Parathyroid adenoma (tissue), 2 donors: Measurements from ENCODE around the gene GRIA1.

Experiments used
- H2AFZ ChIP-seq: fragments of 300-600 bp; sonication (generic); one replicate; pipeline ENCODE4 v1.7.0; 2017; ENCODE audit warnings: antibody characterized with exemption, mild to moderate bottlenecking
- H3K27ac ChIP-seq: fragments of 300-600 bp; sonication (generic); one replicate; pipeline ENCODE4 v1.7.0; 2017
- H3K27me3 ChIP-seq: fragments of 300-600 bp; sonication (generic); one replicate; pipeline ENCODE4 v1.7.0; 2017; ENCODE audit warnings: low read length; ENCODE audit not compliant: control insufficient read depth, insufficient read depth
- H3K36me3 ChIP-seq: fragments of 300-600 bp; sonication (generic); one replicate; pipeline ENCODE4 v1.7.0; 2017; ENCODE audit warnings: low read length; ENCODE audit not compliant: control insufficient read depth, insufficient read depth
- H3K4me1 ChIP-seq: fragments of 300-600 bp; sonication (generic); one replicate; pipeline ENCODE4 v1.7.0; 2017; ENCODE audit warnings: control low read depth
- H3K4me2 ChIP-seq: fragments of 300-600 bp; sonication (generic); one replicate; pipeline ENCODE4 v1.7.0; 2017; ENCODE audit warnings: low read length
- H3K4me3 ChIP-seq: fragments of 300-600 bp; sonication (generic); one replicate; pipeline ENCODE4 v1.7.0; 2017; ENCODE audit warnings: low read depth, low read length
- H3K79me2 ChIP-seq: fragments of 300-600 bp; sonication (generic); one replicate; pipeline ENCODE4 v1.7.0; 2017; ENCODE audit warnings: control low read depth
- H3K9ac ChIP-seq: fragments of 300-600 bp; sonication (generic); one replicate; pipeline ENCODE4 v1.7.0; 2017; ENCODE audit warnings: mild to moderate bottlenecking
- H3K9me3 ChIP-seq: fragments of 300-600 bp; sonication (generic); one replicate; pipeline ENCODE4 v1.7.0; 2017; ENCODE audit warnings: low read length; ENCODE audit not compliant: control insufficient read depth
- TF ChIP-seq, protein P1 (sequence below): fragments of 300-600 bp; sonication (generic); IDR thresholded peaks from one replicate; pipeline ENCODE4 v1.7.0; 2017; ENCODE audit warnings: antibody characterized with exemption, mild to moderate bottlenecking
- donor health status: primary hyperparathyroidism.

The GRIA1 gene

DNA sequence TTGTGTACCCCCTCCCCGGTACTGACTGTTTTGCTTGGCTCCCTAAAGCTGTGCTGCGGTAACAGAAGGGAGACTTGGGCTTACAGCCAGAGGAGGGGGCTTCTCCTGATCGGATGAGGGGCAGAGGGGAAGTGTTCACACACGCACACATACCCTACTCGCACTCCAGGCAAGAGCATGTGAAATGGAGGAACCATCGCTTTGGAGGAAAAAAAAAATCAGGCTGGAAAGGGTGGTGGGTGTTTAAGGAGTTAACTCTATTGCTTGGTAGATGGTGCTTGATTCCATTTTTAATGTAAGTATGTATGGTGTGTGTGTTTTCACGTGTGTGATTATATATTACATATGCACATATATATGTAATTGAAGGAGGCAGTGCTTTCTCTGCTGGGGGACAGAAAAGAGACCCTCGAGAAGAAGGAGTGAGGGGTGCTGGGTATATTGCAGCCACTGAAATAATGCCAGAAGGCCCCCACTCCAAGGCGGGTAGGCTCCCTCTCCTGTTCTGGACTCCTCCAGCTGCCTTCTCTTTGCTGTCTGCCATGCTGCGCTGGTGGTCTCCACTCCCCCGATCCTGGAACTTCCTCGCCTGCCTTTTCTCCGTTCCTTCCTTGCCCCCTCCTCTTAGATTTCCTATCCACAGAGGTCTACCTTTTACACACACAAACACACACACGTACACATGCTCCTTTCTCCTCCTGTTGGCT, 721 bp downstream of the GRIA1 start:
- no peak overlapping the region for H3K4me3 ChIP-seq
- H3K27me3 ChIP-seq, result no peaks in the 10 kb centered on the region
- H3K4me1 ChIP-seq, result no peaks in the 10 kb centered on the region
- H3K9ac ChIP-seq, result no peak overlapping the region
- no peak overlapping the region for H2AFZ ChIP-seq
- TF ChIP-seq, protein P1, sequence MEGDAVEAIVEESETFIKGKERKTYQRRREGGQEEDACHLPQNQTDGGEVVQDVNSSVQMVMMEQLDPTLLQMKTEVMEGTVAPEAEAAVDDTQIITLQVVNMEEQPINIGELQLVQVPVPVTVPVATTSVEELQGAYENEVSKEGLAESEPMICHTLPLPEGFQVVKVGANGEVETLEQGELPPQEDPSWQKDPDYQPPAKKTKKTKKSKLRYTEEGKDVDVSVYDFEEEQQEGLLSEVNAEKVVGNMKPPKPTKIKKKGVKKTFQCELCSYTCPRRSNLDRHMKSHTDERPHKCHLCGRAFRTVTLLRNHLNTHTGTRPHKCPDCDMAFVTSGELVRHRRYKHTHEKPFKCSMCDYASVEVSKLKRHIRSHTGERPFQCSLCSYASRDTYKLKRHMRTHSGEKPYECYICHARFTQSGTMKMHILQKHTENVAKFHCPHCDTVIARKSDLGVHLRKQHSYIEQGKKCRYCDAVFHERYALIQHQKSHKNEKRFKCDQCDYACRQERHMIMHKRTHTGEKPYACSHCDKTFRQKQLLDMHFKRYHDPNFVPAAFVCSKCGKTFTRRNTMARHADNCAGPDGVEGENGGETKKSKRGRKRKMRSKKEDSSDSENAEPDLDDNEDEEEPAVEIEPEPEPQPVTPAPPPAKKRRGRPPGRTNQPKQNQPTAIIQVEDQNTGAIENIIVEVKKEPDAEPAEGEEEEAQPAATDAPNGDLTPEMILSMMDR, result no peak
- no peak overlapping the region for H3K27ac ChIP-seq
- H3K36me3 ChIP-seq, result no peaks in the 10 kb centered on the region
- no peak overlapping the region for H3K4me2 ChIP-seq
- no peaks in the 10 kb centered on the region for H3K9me3 ChIP-seq
- no peaks in the 10 kb centered on the region for H3K79me2 ChIP-seq

DNA sequence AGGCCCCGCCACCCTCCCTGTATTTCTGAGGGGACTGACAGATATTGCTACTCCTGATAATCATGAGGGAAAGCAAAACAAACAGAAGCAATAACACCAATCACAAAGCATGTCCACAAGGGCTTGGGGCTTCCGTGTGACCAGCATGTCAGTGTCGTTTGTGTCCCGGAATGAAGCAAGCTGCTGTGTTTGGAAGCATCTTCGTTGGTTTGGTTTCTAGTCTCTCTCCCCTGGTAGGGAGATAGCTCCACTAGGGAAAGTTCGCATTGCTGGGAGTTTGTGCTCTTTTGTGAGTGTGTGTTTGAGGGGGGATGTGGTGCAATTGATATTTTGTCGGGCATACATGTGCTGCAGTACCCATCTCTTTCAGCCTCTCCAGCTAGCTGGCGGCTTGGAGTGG, 1.4 kb downstream of the GRIA1 start:
- TF ChIP-seq, protein P1, result no peak
- H3K9ac ChIP-seq, result no peak overlapping the region

DNA sequence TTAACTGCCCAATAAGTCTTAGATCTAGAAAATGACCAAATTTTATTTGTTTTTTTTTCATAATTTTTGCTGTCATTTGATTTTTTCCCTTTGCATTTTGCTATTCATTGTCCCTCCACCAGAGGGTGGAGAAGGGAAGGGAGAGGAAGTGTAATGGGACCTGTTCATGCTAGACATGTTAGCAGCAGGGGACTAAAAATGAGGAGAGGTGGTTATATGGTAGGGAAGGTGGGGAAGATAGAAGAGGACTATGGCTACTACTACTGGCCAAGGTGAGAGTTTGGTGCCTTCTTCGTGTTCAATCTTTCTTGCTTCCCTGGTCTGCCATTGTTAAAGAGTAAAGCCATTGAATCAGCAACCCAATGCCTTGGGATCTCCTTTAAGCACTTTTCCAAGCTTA, 6.4 kb downstream of the GRIA1 start:
- Histone ChIP-seq H3K4me3 (no peak overlapping the region), H3K79me2 (no peaks in the 10 kb centered on the region), H3K27ac (no peak overlapping the region), H2AFZ (no peak overlapping the region), H3K4me2 (no peak overlapping the region), H3K36me3 (no peaks in the 10 kb centered on the region), H3K9me3 (no peaks in the 10 kb centered on the region), H3K4me1 (no peaks in the 10 kb centered on the region), H3K9ac (no peak overlapping the region), H3K27me3 (no peaks in the 10 kb centered on the region)
- TF ChIP-seq, protein P1, result peak; percentile 31

More for the DNA sequence above, 1.4 kb downstream of the GRIA1 start:
- H3K36me3 ChIP-seq, result no peaks in the 10 kb centered on the region
- no peak overlapping the region for H3K4me3 ChIP-seq
- no peaks in the 10 kb centered on the region for H3K9me3 ChIP-seq
- H3K4me1 ChIP-seq, result no peaks in the 10 kb centered on the region
- H3K79me2 ChIP-seq, result no peaks in the 10 kb centered on the region
- no peaks in the 10 kb centered on the region for H3K27me3 ChIP-seq
- no peak overlapping the region for H3K4me2 ChIP-seq
- no peak overlapping the region for H3K27ac ChIP-seq
- H2AFZ ChIP-seq, result no peak overlapping the region

DNA sequence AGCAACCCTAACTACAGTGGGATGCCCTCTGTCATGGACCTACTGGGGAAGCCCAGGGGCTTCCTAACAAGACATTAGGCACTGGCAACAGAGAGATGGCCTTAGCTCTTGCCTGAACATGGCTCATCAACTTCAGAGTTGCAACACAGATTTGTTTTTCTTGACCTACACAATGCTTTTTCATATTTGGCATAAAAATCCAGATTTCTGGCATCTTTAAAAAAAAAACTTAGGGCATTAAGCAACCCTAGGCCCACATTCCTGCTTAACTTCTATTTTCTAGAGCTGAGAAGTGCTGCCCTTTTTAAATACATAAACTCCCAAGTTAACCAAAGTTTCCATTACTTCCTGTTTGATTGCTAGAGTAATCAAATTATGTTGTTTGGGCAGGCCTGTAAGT, 8.0 kb downstream of the GRIA1 start:
- Histone ChIP-seq H3K4me3 (no peak overlapping the region), H3K4me1 (no peaks in the 10 kb centered on the region), H3K79me2 (no peaks in the 10 kb centered on the region), H3K27me3 (no peaks in the 10 kb centered on the region), H3K27ac (no peak overlapping the region), H3K9me3 (no peaks in the 10 kb centered on the region), H2AFZ (no peak overlapping the region), H3K9ac (no peak overlapping the region), H3K4me2 (no peak overlapping the region), H3K36me3 (no peaks in the 10 kb centered on the region)
- TF ChIP-seq, protein P1, result no peak

DNA sequence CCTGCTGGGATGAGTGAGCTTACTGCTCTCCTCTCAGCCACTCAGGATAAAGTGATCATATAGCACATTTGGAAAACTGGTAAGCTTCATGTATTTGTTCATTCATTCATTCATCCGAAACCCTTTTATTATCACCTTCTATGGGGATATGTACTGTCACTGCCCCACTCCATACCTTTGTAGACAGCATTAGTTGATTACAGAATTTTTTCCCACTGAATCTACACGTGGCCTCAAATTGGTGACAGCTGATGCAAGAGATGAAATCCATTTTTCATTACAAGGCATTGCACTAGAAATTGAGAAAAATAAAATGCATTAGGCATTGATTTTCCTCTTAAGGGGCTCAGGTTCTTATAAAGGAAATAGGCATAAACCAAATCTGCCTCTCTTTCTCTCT, 9.7 kb downstream of the GRIA1 start:
- Histone ChIP-seq H3K9ac (no peak overlapping the region), H3K4me1 (no peaks in the 10 kb centered on the region), H3K79me2 (no peaks in the 10 kb centered on the region), H3K36me3 (no peaks in the 10 kb centered on the region), H3K27me3 (no peaks in the 10 kb centered on the region), H2AFZ (no peak overlapping the region), H3K4me3 (no peak overlapping the region), H3K4me2 (no peak overlapping the region), H3K9me3 (no peaks in the 10 kb centered on the region), H3K27ac (no peak overlapping the region)
- TF ChIP-seq, protein P1, result no peak
